ENCODE measurements around the gene ANTXRL. TPM values are rescaled to one million over a fixed set of nuclear protein-coding genes. Genes with fewer than 3 reads are reported as not detected.

ANTXRL gene
- total and polyA plus RNA-seq, 10 of the 15 experiments (the other 5 are each of a cell fraction or from before 2014, with no cell fraction given) = not detected

GRCh38 chr10:46266306-46266985 lies 20.4 kb upstream of the ANTXRL start:
- no peaks in the 10 kb centered on the region for H3K27me3 ChIP-seq (replicated peaks in 1 of 2; ENCODE audit: control insufficient read depth in 2 of 2, insufficient read depth in 2 of 2, low read length in 1 of 2)
- RAD21 ChIA-PET (ENCODE audit: unreplicated experiment) = no interaction called here
- H3K9ac ChIP-seq (ENCODE audit: control insufficient read depth, insufficient read depth, low read length) = no peak overlapping the region
- SMC1A ChIA-PET (ENCODE audit: uncharacterized antibody, unreplicated experiment) = no interaction called here
- H2AFZ ChIP-seq (ENCODE audit: control insufficient read depth, low read depth, low read length) = no peak overlapping the region
- in situ Hi-C loops (cut with MboI) (no loop called here), intact Hi-C loops (cut with micrococcal nuclease; ENCODE audit: unreplicated experiment) (no loop called here)
- no peaks in the 10 kb centered on the region for H3K9me3 ChIP-seq (replicated peaks; ENCODE audit: control insufficient read depth, insufficient read depth, low read length)
- 68% methylated on average over 21 of the region's 21 CpGs for WGBS (ENCODE audit: insufficient coverage, insufficient replicate concordance, low lambda C conversion rate, missing lambda C conversion rate)
- H4K20me1 ChIP-seq (ENCODE audit: control insufficient read depth, insufficient read depth) = no peaks in the 10 kb centered on the region
- H3K4me1 ChIP-seq (ENCODE audit: control insufficient read depth, insufficient read depth, low read length) = peaks cover 35% of the 10 kb centered on the region
- no peaks in the 10 kb centered on the region for H3K36me3 ChIP-seq (ENCODE audit: control insufficient read depth in 2 of 2, insufficient read depth in 2 of 2, low read length in 1 of 2)
- H3K27ac ChIP-seq (ENCODE audit: control insufficient read depth, insufficient read depth) = no peak overlapping the region
- DNase-seq (ENCODE audit: low read depth, low spot score) (no peak), ATAC-seq (no peak), FAIRE-seq (no peak)
- H3K4me2 ChIP-seq (ENCODE audit: control insufficient read depth, insufficient read depth) = no peak overlapping the region
- no TSS peak for BruUV-seq (replicated peaks)
- TF ChIP-seq FOS (IDR thresholded peaks at IDR 0.05; ENCODE audit: borderline replicate concordance, extremely low read depth, insufficient read length) (no peak), ZBTB4 (CRISPR knock-in tag; IDR thresholded peaks at IDR 0.05) (no peak), JUND (IDR thresholded peaks at IDR 0.05; ENCODE audit: low read depth, low read length) (no peak), IRF5 (IDR thresholded peaks at IDR 0.05; ENCODE audit: borderline replicate concordance) (no peak), ZBED1 (IDR thresholded peaks at IDR 0.05; ENCODE audit: borderline replicate concordance) (no peak), JUNB (IDR thresholded peaks at IDR 0.05) (no peak), PML (IDR thresholded peaks at IDR 0.05; ENCODE audit: low read length) (no peak), USF2 (IDR thresholded peaks at IDR 0.05; ENCODE audit: borderline replicate concordance, low read depth, low read length) (no peak), POLR2AphosphoS2 (IDR thresholded peaks at IDR 0.05; ENCODE audit: low read depth, low read length) (no peak), BCL11A (IDR thresholded peaks at IDR 0.05; ENCODE audit: low read depth, low read length) (no peak), SREBF1 (IDR thresholded peaks at IDR 0.05; ENCODE audit: low read length) (no peak), RBBP5 (conservative IDR thresholded peaks at IDR 0.05) (no peak), RELB (IDR thresholded peaks at IDR 0.05; ENCODE audit: low read depth) (no peak), SREBF2 (IDR thresholded peaks at IDR 0.05; ENCODE audit: low read length) (no peak)
- peaks cover 5% of the 10 kb centered on the region for H3K79me2 ChIP-seq (ENCODE audit: control insufficient read depth, insufficient read depth, low read length)
- CTCF ChIA-PET = no interaction called here
- H3K4me3 ChIP-seq = no peak overlapping the region
- POLR2A ChIA-PET = no interaction called here
